HG03520 (cell line): ENCODE measurements around the gene TRIAP1.
A peak's percentile ranks its signal among the peaks of the same experiment; 100 is the strongest.
"Not testable (repeated sequence)": the region's sequence is repeated elsewhere in the genome, so short reads cannot be mapped to it uniquely, and the experiment has no call there.

ENCODE experiments used
- ATAC-seq: cut with Tn5 transposase; IDR thresholded peaks from one replicate; pipeline ENCODE4 v1.9.1; 2021; ENCODE audit warnings: mild to moderate bottlenecking, moderate library complexity; ENCODE audit not compliant: unreplicated experiment

The TRIAP1 gene

GRCh38 chr12:120468821-120469449, 22.8 kb upstream of the TRIAP1 start:
- ATAC-seq = no peak

- no peak for ATAC-seq
Measured at GRCh38 chr12:120468325-120468820, 22.2 kb upstream of the TRIAP1 start.

- ATAC-seq = no peak
Measured at GRCh38 chr12:120467439-120467838, 21.3 kb upstream of the TRIAP1 start.

GRCh38 chr12:120466560-120467315, 20.6 kb upstream of the TRIAP1 start:
- ATAC-seq = no peak

- no peak for ATAC-seq
Measured at GRCh38 chr12:120465756-120466155, 19.6 kb upstream of the TRIAP1 start.

GRCh38 chr12:120463712-120464111, 17.5 kb upstream of the TRIAP1 start:
- ATAC-seq = no peak

- no peak for ATAC-seq
Measured at GRCh38 chr12:120462099-120462640, 16.0 kb upstream of the TRIAP1 start.

- no peak for ATAC-seq
Measured at GRCh38 chr12:120460157-120460556, 14.0 kb upstream of the TRIAP1 start.

GRCh38 chr12:120457133-120457532, 10.9 kb upstream of the TRIAP1 start:
- no peak for ATAC-seq

- no peak for ATAC-seq
Measured at GRCh38 chr12:120455302-120455701, 9.1 kb upstream of the TRIAP1 start.

GRCh38 chr12:120453977-120454376, 7.8 kb upstream of the TRIAP1 start:
- no peak for ATAC-seq

- ATAC-seq = no peak
Measured at GRCh38 chr12:120453060-120453750, 7.0 kb upstream of the TRIAP1 start.

GRCh38 chr12:120452524-120452923, 6.3 kb upstream of the TRIAP1 start:
- ATAC-seq = not testable (repeated sequence)

GRCh38 chr12:120447992-120448391, 1.8 kb upstream of the TRIAP1 start:
- ATAC-seq = no peak

- not testable (repeated sequence) for ATAC-seq
Measured at GRCh38 chr12:120446844-120447178, 627 bp upstream of the TRIAP1 start.

GRCh38 chr12:120444676-120445075, 1.5 kb downstream of the TRIAP1 start:
- no peak for ATAC-seq

- ATAC-seq = no peak
Measured at GRCh38 chr12:120439646-120440247, 6.4 kb downstream of the TRIAP1 start.

- peak; percentile 2 for ATAC-seq
Measured at GRCh38 chr12:120438495-120439198, 7.5 kb downstream of the TRIAP1 start.

- peak; percentile 95 for ATAC-seq
Measured at GRCh38 chr12:120437735-120438494, 8.3 kb downstream of the TRIAP1 start, which contains the start of gene COX6A1. TSS of gene COX6A1 (plus strand) at chr12:120438113. CDS start at chr12:120438127, 14 bp downstream.
